H9 (cell line): ENCODE data around the gene STPG1. TPM values are rescaled to one million over a fixed set of nuclear protein-coding genes. Genes with fewer than 3 reads are reported as not detected.

Experiments
- DNase-seq: peaks from one replicate; pipeline ENCODE4 v3.0.0-alpha.2; 2017
- H2AFZ ChIP-seq: one replicate; pipeline ENCODE4 v1.6.1; 2013; ENCODE audit warnings: mild to moderate bottlenecking, low read length, control low read depth, moderate library complexity
- H2AK5ac ChIP-seq: 2 replicates; pipeline ENCODE4 v1.6.1; 2013; ENCODE audit warnings: low read length, control low read depth, mixed read lengths; ENCODE audit not compliant: insufficient read length
- H2BK120ac ChIP-seq: one replicate; pipeline ENCODE4 v1.6.1; 2013; ENCODE audit warnings: low read depth, mild to moderate bottlenecking, low read length, control low read depth, inconsistent platforms; ENCODE audit not compliant: poor library complexity, severe bottlenecking
- H2BK12ac ChIP-seq: 2 replicates; pipeline ENCODE4 v1.6.1; 2013; ENCODE audit warnings: low read length, control low read depth, mixed read lengths, low read depth; ENCODE audit not compliant: insufficient read length
- H2BK15ac ChIP-seq: 2 replicates; pipeline ENCODE4 v1.6.1; 2013; ENCODE audit warnings: low read depth, low read length, control low read depth
- H2BK20ac ChIP-seq: one replicate; pipeline ENCODE4 v1.6.1; 2013; ENCODE audit warnings: low read depth, mild to moderate bottlenecking, low read length, control low read depth, inconsistent platforms; ENCODE audit not compliant: poor library complexity, severe bottlenecking
- H2BK5ac ChIP-seq: 2 replicates; pipeline ENCODE4 v1.6.1; 2013; ENCODE audit warnings: low read length, control low read depth, mixed read lengths; ENCODE audit not compliant: insufficient read length
- H3K14ac ChIP-seq: 2 replicates; pipeline ENCODE4 v1.6.1; 2013; ENCODE audit warnings: low read length, control low read depth; ENCODE audit not compliant: insufficient read depth
- H3K18ac ChIP-seq: 2 replicates; pipeline ENCODE4 v1.6.1; 2013; ENCODE audit warnings: low read depth, mild to moderate bottlenecking, mixed read lengths, low read length, control low read depth; ENCODE audit not compliant: insufficient read length
- H3K23ac ChIP-seq: 2 replicates; pipeline ENCODE4 v1.6.1; 2013; ENCODE audit warnings: low read length, control low read depth, mixed read lengths, low read depth; ENCODE audit not compliant: insufficient read length
- H3K23me2 ChIP-seq: 2 replicates; pipeline ENCODE4 v1.6.1; 2013; ENCODE audit warnings: low read depth, mild to moderate bottlenecking, mixed read lengths, low read length, control low read depth; ENCODE audit not compliant: insufficient read length, poor library complexity, severe bottlenecking
- H3K27ac ChIP-seq: 2 replicates; pipeline ENCODE4 v1.5.1; 2013; ENCODE audit warnings: low read length, control low read depth, mixed read lengths, low read depth; ENCODE audit not compliant: insufficient read length
- H3K27me3 ChIP-seq: 2 replicates; pipeline ENCODE4 v1.6.1; 2013; ENCODE audit warnings: low read length, control low read depth, inconsistent platforms; ENCODE audit not compliant: insufficient read depth
- H3K4ac ChIP-seq: 2 replicates; pipeline ENCODE4 v1.6.1; 2013; ENCODE audit warnings: low read depth, mild to moderate bottlenecking, control low read depth, inconsistent platforms, low read length, moderate library complexity
- H3K4me1 ChIP-seq: 2 replicates; pipeline ENCODE4 v1.6.1; 2013; ENCODE audit warnings: low read length, control low read depth, inconsistent platforms; ENCODE audit not compliant: insufficient read depth
- H3K4me2 ChIP-seq: 2 replicates; pipeline ENCODE4 v1.6.1; 2013; ENCODE audit warnings: low read length, control low read depth, mixed read lengths; ENCODE audit not compliant: insufficient read length, insufficient read depth
- H3K56ac ChIP-seq: 2 replicates; pipeline ENCODE4 v1.6.1; 2013; ENCODE audit warnings: low read depth, mild to moderate bottlenecking, mixed read lengths, low read length, control low read depth; ENCODE audit not compliant: insufficient read length
- H3K79me1 ChIP-seq: 2 replicates; pipeline ENCODE4 v1.6.1; 2013; ENCODE audit warnings: low read depth, mild to moderate bottlenecking, moderate library complexity, low read length, control low read depth, inconsistent platforms; ENCODE audit not compliant: insufficient read depth, poor library complexity, severe bottlenecking
- H3K79me2 ChIP-seq: 2 replicates; pipeline ENCODE4 v1.6.1; 2013; ENCODE audit warnings: low read length, control low read depth, inconsistent platforms; ENCODE audit not compliant: insufficient read depth
- H3K9ac ChIP-seq: 2 replicates; pipeline ENCODE4 v1.6.1; 2013; ENCODE audit warnings: low read length, control low read depth, mixed read lengths; ENCODE audit not compliant: insufficient read length; ENCODE audit errors: extremely low read depth
- H3K9me3 ChIP-seq: one replicate; pipeline ENCODE4 v1.6.1; 2013; ENCODE audit warnings: low read depth, low read length, inconsistent platforms; ENCODE audit not compliant: control insufficient read depth
- H3T11ph ChIP-seq: one replicate; pipeline ENCODE4 v1.6.1; 2013; ENCODE audit warnings: mild to moderate bottlenecking, low read length, control low read depth, inconsistent platforms
- H4K20me1 ChIP-seq: one replicate; pipeline ENCODE4 v1.6.1; 2013; ENCODE audit not compliant: control insufficient read depth, insufficient read length, insufficient read depth
- H4K5ac ChIP-seq: 2 replicates; pipeline ENCODE4 v1.6.1; 2013; ENCODE audit warnings: low read depth, mild to moderate bottlenecking, mixed read lengths, low read length, control low read depth; ENCODE audit not compliant: insufficient read length
- H4K8ac ChIP-seq: replicated peaks from 2 replicates; pipeline ENCODE4 v1.6.1; 2013; ENCODE audit warnings: low read length, control low read depth, mixed read lengths, low read depth; ENCODE audit not compliant: insufficient read length
- H4K91ac ChIP-seq: 2 replicates; pipeline ENCODE4 v1.6.1; 2013; ENCODE audit warnings: low read depth, mild to moderate bottlenecking, moderate library complexity, mixed read lengths, low read length, control low read depth; ENCODE audit not compliant: insufficient read length
- H3K27ac Mint-ChIP-seq, 3 experiments: 2 replicates in 2 of 3; 3 replicates in 1 of 3; pipeline ENCODE4 v1.8.0; 2020 to 2021; ENCODE audit warnings: mixed read lengths in 3 of 3, mild to moderate bottlenecking in 1 of 3, moderate library complexity in 1 of 3
- H3K27me3 Mint-ChIP-seq: 2 replicates; pipeline ENCODE4 v1.8.0; 2021; ENCODE audit warnings: low read depth, mild to moderate bottlenecking, moderate library complexity, mixed read lengths
- H3K36me3 Mint-ChIP-seq, 3 experiments: 2 replicates in 2 of 3; 3 replicates in 1 of 3; pipeline ENCODE4 v1.8.0; 2020 to 2021; ENCODE audit warnings: low read depth in 3 of 3, mixed read lengths in 3 of 3; ENCODE audit not compliant: insufficient read depth in 1 of 3
- H3K4me1 Mint-ChIP-seq, 2 experiments: 2 replicates each; pipeline ENCODE4 v1.8.0; 2020; ENCODE audit warnings: mixed read lengths in 2 of 2
- H3K4me3 Mint-ChIP-seq, 2 experiments: 2 replicates in 1 of 2; 3 replicates in 1 of 2; pipeline ENCODE4 v1.8.0; 2020 to 2021; ENCODE audit warnings: mild to moderate bottlenecking in 2 of 2, mixed read lengths in 2 of 2, moderate library complexity in 1 of 2
- H3K9me3 Mint-ChIP-seq, 2 experiments: 2 replicates in 1 of 2; 3 replicates in 1 of 2; pipeline ENCODE4 v1.8.0; 2020; ENCODE audit warnings: mild to moderate bottlenecking in 2 of 2, mixed read lengths in 2 of 2, moderate library complexity in 1 of 2
- CTCF ChIP-seq: fragments of 200-600 bp; sonication (generic); conservative IDR thresholded peaks from 3 replicates; pipeline ENCODE4 v1.8.0; 2021; ENCODE audit warnings: antibody characterized with exemption, mild to moderate bottlenecking
- WGBS: extraction: QIAGEN DNeasy Blood & Tissue Kit; methylation state at CpG from one replicate; pipeline ENCODE4 v1.1.7; 2013; ENCODE audit warnings: missing lambda C conversion rate, low lambda C conversion rate, mixed read lengths; ENCODE audit not compliant: insufficient read length; ENCODE audit errors: extremely low coverage; 5-methylcytosine and 5-hydroxymethylcytosine counted together
- total RNA-seq: library from RNA; stranded (reverse); gene quantifications from 2 replicates; pipeline ENCODE4 v1.2.1, GENCODE V29; 2021

Gene STPG1
- total RNA-seq, 1 experiment from 2014 or later, result 8.3 TPM

GRCh38 chr1:24393892-24394291 is 19.7 kb downstream of the STPG1 start:
- H2BK15ac ChIP-seq, result no peak overlapping the region
- H3K27ac Mint-ChIP-seq, result peak overlapping the region in 2 of 3 experiments; percentile 26 to 49; a peak in 2 of 7 replicates
- H3K14ac ChIP-seq, result no peak overlapping the region
- no peak overlapping the region for H2BK120ac ChIP-seq
- no peaks in the 10 kb centered on the region for H4K20me1 ChIP-seq
- peaks cover 31 to 33% of the 10 kb centered on the region in 2 experiments for H3K4me1 Mint-ChIP-seq
- H3K23ac ChIP-seq, result no peak overlapping the region
- H3K27me3 Mint-ChIP-seq, result no peaks in the 10 kb centered on the region
- H4K8ac ChIP-seq, result no peak overlapping the region
- no peak overlapping the region for H4K5ac ChIP-seq
- no peak overlapping the region for H2BK5ac ChIP-seq
- no peak overlapping the region for H3K56ac ChIP-seq
- no peak overlapping the region for H3K9ac ChIP-seq
- no CpG with 5 or more reads among the region's 6 CpGs for WGBS
- H2AK5ac ChIP-seq, result no peak overlapping the region
- H3K4me1 ChIP-seq, result 0 out of 2 replicates have a peak, but pooled peaks cover 5% of the 10 kb centered on the region
- H3K79me1 ChIP-seq, result no peaks in the 10 kb centered on the region
- H3K4me3 Mint-ChIP-seq, result no peak overlapping the region
- H3K4ac ChIP-seq, result no peak overlapping the region
- H3K9me3 Mint-ChIP-seq, result no peaks in the 10 kb centered on the region
- no peaks in the 10 kb centered on the region for H3K27me3 ChIP-seq
- H3T11ph ChIP-seq, result no peak overlapping the region
- H3K23me2 ChIP-seq, result no peaks in the 10 kb centered on the region
- no peak overlapping the region for H3K4me2 ChIP-seq
- H2BK20ac ChIP-seq, result no peak overlapping the region
- DNase-seq, result no peak
- no peak overlapping the region for H2BK12ac ChIP-seq
- H3K36me3 Mint-ChIP-seq, result peaks cover 0 to 18% (median 9%) of the 10 kb centered on the region in 3 experiments; a peak in 3 of 7 replicates
- no peaks in the 10 kb centered on the region for H3K79me2 ChIP-seq
- no peak overlapping the region for H3K27ac ChIP-seq
- H3K18ac ChIP-seq, result no peak overlapping the region
- H4K91ac ChIP-seq, result no peak overlapping the region
- TF ChIP-seq CTCF, result no peak
- no peaks in the 10 kb centered on the region for H3K9me3 ChIP-seq
- H2AFZ ChIP-seq, result no peak overlapping the region
